Measurements from ENCODE around the gene MSANTD1.

MSANTD1 gene

GRCh38 chr4:3247399-3248177, 1.4 kb upstream of the MSANTD1 start:
- H3K4me1 ChIP-seq (ENCODE audit: control insufficient read depth, insufficient read depth, low read length, poor library complexity, severe bottlenecking), result peaks cover 6% of the 10 kb centered on the region
- H3K4me3 ChIP-seq (ENCODE audit: insufficient read depth, low read depth, low read length, poor library complexity, severe bottlenecking), result no peak overlapping the region
- H3K27ac ChIP-seq (ENCODE audit: insufficient read depth, low read length, poor library complexity, severe bottlenecking), result no peak overlapping the region
- no peaks in the 10 kb centered on the region for H3K36me3 ChIP-seq (ENCODE audit: control insufficient read depth, insufficient read depth, low read length)
- no peaks in the 10 kb centered on the region for H3K27me3 ChIP-seq (replicated peaks; ENCODE audit: control insufficient read depth, insufficient read depth, low read length, poor library complexity, severe bottlenecking)
- H3K9me3 ChIP-seq (ENCODE audit: control insufficient read depth, low read length), result no peaks in the 10 kb centered on the region
- no peak for DNase-seq

- no peaks in the 10 kb centered on the region for H3K27me3 ChIP-seq (replicated peaks; ENCODE audit: control insufficient read depth, insufficient read depth, low read length, poor library complexity, severe bottlenecking)
- H3K27ac ChIP-seq (ENCODE audit: insufficient read depth, low read length, poor library complexity, severe bottlenecking), result no peak overlapping the region
- DNase-seq, result no peak
- no peak overlapping the region for H3K4me3 ChIP-seq (ENCODE audit: insufficient read depth, low read depth, low read length, poor library complexity, severe bottlenecking)
- H3K4me1 ChIP-seq (ENCODE audit: control insufficient read depth, insufficient read depth, low read length, poor library complexity, severe bottlenecking), result peaks cover 1% of the 10 kb centered on the region
- no peaks in the 10 kb centered on the region for H3K36me3 ChIP-seq (ENCODE audit: control insufficient read depth, insufficient read depth, low read length)
- H3K9me3 ChIP-seq (ENCODE audit: control insufficient read depth, low read length), result no peaks in the 10 kb centered on the region
These were observed 830 bp upstream of the MSANTD1 start for GRCh38 chr4:3248178-3248480.

- H3K4me3 ChIP-seq (ENCODE audit: insufficient read depth, low read depth, low read length, poor library complexity, severe bottlenecking), result no peak overlapping the region
- no peaks in the 10 kb centered on the region for H3K27me3 ChIP-seq (replicated peaks; ENCODE audit: control insufficient read depth, insufficient read depth, low read length, poor library complexity, severe bottlenecking)
- no peak for DNase-seq
- no peaks in the 10 kb centered on the region for H3K4me1 ChIP-seq (ENCODE audit: control insufficient read depth, insufficient read depth, low read length, poor library complexity, severe bottlenecking)
- peaks cover 3% of the 10 kb centered on the region for H3K36me3 ChIP-seq (ENCODE audit: control insufficient read depth, insufficient read depth, low read length)
- H3K27ac ChIP-seq (ENCODE audit: insufficient read depth, low read length, poor library complexity, severe bottlenecking), result no peak overlapping the region
- H3K9me3 ChIP-seq (ENCODE audit: control insufficient read depth, low read length), result no peaks in the 10 kb centered on the region
These were observed 915 bp downstream of the MSANTD1 start for GRCh38 chr4:3249711-3250437.

- DNase-seq, result no peak
- Histone ChIP-seq H3K27me3 (replicated peaks; ENCODE audit: control insufficient read depth, insufficient read depth, low read length, poor library complexity, severe bottlenecking) (no peaks in the 10 kb centered on the region), H3K27ac (ENCODE audit: insufficient read depth, low read length, poor library complexity, severe bottlenecking) (no peak overlapping the region), H3K36me3 (ENCODE audit: control insufficient read depth, insufficient read depth, low read length) (peaks cover 3% of the 10 kb centered on the region), H3K4me1 (ENCODE audit: control insufficient read depth, insufficient read depth, low read length, poor library complexity, severe bottlenecking) (no peaks in the 10 kb centered on the region), H3K4me3 (ENCODE audit: insufficient read depth, low read depth, low read length, poor library complexity, severe bottlenecking) (no peak overlapping the region), H3K9me3 (ENCODE audit: control insufficient read depth, low read length) (no peaks in the 10 kb centered on the region)
These were observed 1.5 kb downstream of the MSANTD1 start for GRCh38 chr4:3250438-3250955.

GRCh38 chr4:3250956-3251690, 2.2 kb downstream of the MSANTD1 start:
- H3K36me3 ChIP-seq (ENCODE audit: control insufficient read depth, insufficient read depth, low read length), result peaks cover 3% of the 10 kb centered on the region
- H3K4me3 ChIP-seq (ENCODE audit: insufficient read depth, low read depth, low read length, poor library complexity, severe bottlenecking), result no peak overlapping the region
- no peaks in the 10 kb centered on the region for H3K27me3 ChIP-seq (replicated peaks; ENCODE audit: control insufficient read depth, insufficient read depth, low read length, poor library complexity, severe bottlenecking)
- H3K27ac ChIP-seq (ENCODE audit: insufficient read depth, low read length, poor library complexity, severe bottlenecking), result no peak overlapping the region
- no peaks in the 10 kb centered on the region for H3K9me3 ChIP-seq (ENCODE audit: control insufficient read depth, low read length)
- no peaks in the 10 kb centered on the region for H3K4me1 ChIP-seq (ENCODE audit: control insufficient read depth, insufficient read depth, low read length, poor library complexity, severe bottlenecking)
- no peak for DNase-seq

- H3K9me3 ChIP-seq (ENCODE audit: control insufficient read depth, low read length), result no peaks in the 10 kb centered on the region
- no peak overlapping the region for H3K27ac ChIP-seq (ENCODE audit: insufficient read depth, low read length, poor library complexity, severe bottlenecking)
- H3K4me1 ChIP-seq (ENCODE audit: control insufficient read depth, insufficient read depth, low read length, poor library complexity, severe bottlenecking), result no peaks in the 10 kb centered on the region
- no peak for DNase-seq
- no peaks in the 10 kb centered on the region for H3K27me3 ChIP-seq (replicated peaks; ENCODE audit: control insufficient read depth, insufficient read depth, low read length, poor library complexity, severe bottlenecking)
- no peak overlapping the region for H3K4me3 ChIP-seq (ENCODE audit: insufficient read depth, low read depth, low read length, poor library complexity, severe bottlenecking)
- peaks cover 3% of the 10 kb centered on the region for H3K36me3 ChIP-seq (ENCODE audit: control insufficient read depth, insufficient read depth, low read length)
These were observed 2.9 kb downstream of the MSANTD1 start for GRCh38 chr4:3251691-3252479.

GRCh38 chr4:3252480-3252828, 3.5 kb downstream of the MSANTD1 start:
- no peaks in the 10 kb centered on the region for H3K27me3 ChIP-seq (replicated peaks; ENCODE audit: control insufficient read depth, insufficient read depth, low read length, poor library complexity, severe bottlenecking)
- H3K27ac ChIP-seq (ENCODE audit: insufficient read depth, low read length, poor library complexity, severe bottlenecking), result no peak overlapping the region
- DNase-seq, result no peak
- H3K36me3 ChIP-seq (ENCODE audit: control insufficient read depth, insufficient read depth, low read length), result peaks cover 3% of the 10 kb centered on the region
- H3K4me1 ChIP-seq (ENCODE audit: control insufficient read depth, insufficient read depth, low read length, poor library complexity, severe bottlenecking), result no peaks in the 10 kb centered on the region
- no peaks in the 10 kb centered on the region for H3K9me3 ChIP-seq (ENCODE audit: control insufficient read depth, low read length)
- no peak overlapping the region for H3K4me3 ChIP-seq (ENCODE audit: insufficient read depth, low read depth, low read length, poor library complexity, severe bottlenecking)

- no peak for DNase-seq
- Histone ChIP-seq H3K4me1 (ENCODE audit: control insufficient read depth, insufficient read depth, low read length, poor library complexity, severe bottlenecking) (no peaks in the 10 kb centered on the region), H3K9me3 (ENCODE audit: control insufficient read depth, low read length) (no peaks in the 10 kb centered on the region), H3K4me3 (ENCODE audit: insufficient read depth, low read depth, low read length, poor library complexity, severe bottlenecking) (no peak overlapping the region), H3K36me3 (ENCODE audit: control insufficient read depth, insufficient read depth, low read length) (peaks cover 3% of the 10 kb centered on the region), H3K27me3 (replicated peaks; ENCODE audit: control insufficient read depth, insufficient read depth, low read length, poor library complexity, severe bottlenecking) (no peaks in the 10 kb centered on the region), H3K27ac (ENCODE audit: insufficient read depth, low read length, poor library complexity, severe bottlenecking) (no peak overlapping the region)
These were observed 4.1 kb downstream of the MSANTD1 start for GRCh38 chr4:3252831-3253641.

- Histone ChIP-seq H3K36me3 (ENCODE audit: control insufficient read depth, insufficient read depth, low read length) (peaks cover 3% of the 10 kb centered on the region), H3K9me3 (ENCODE audit: control insufficient read depth, low read length) (no peaks in the 10 kb centered on the region), H3K27me3 (replicated peaks; ENCODE audit: control insufficient read depth, insufficient read depth, low read length, poor library complexity, severe bottlenecking) (no peaks in the 10 kb centered on the region), H3K4me3 (ENCODE audit: insufficient read depth, low read depth, low read length, poor library complexity, severe bottlenecking) (no peak overlapping the region), H3K27ac (ENCODE audit: insufficient read depth, low read length, poor library complexity, severe bottlenecking) (no peak overlapping the region), H3K4me1 (ENCODE audit: control insufficient read depth, insufficient read depth, low read length, poor library complexity, severe bottlenecking) (no peaks in the 10 kb centered on the region)
- DNase-seq, result no peak
These were observed 4.8 kb downstream of the MSANTD1 start for GRCh38 chr4:3253808-3254207.

Data from effector memory CD4-positive, alpha-beta T cell (primary cell).